ENCODE measurements around the gene ZNF480.

The ZNF480 gene

DNA sequence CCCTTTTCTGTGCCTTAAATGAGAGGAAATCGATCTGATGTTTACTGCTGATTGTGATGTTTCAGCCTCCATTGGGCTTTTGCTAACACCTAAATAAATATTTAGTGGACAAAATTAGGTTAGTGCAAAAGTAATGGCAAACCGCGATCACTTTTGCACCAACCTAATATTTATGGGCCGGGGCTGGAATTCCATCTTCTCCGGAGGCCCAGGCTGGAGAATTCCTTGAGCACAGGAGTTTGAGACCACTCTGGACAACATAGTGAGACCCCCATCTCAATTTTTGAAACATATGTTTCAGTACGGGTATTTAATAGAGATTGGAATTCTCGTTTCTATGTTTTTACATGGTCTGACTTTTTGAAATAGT, 73.4 kb downstream of the ZNF480 start:
- H3K4me3 ChIP-seq (ENCODE audit: low read length): peak overlapping the region; percentile 98
- DNase-seq (ENCODE audit: low read depth): no peak
- TF ChIP-seq, protein P1, sequence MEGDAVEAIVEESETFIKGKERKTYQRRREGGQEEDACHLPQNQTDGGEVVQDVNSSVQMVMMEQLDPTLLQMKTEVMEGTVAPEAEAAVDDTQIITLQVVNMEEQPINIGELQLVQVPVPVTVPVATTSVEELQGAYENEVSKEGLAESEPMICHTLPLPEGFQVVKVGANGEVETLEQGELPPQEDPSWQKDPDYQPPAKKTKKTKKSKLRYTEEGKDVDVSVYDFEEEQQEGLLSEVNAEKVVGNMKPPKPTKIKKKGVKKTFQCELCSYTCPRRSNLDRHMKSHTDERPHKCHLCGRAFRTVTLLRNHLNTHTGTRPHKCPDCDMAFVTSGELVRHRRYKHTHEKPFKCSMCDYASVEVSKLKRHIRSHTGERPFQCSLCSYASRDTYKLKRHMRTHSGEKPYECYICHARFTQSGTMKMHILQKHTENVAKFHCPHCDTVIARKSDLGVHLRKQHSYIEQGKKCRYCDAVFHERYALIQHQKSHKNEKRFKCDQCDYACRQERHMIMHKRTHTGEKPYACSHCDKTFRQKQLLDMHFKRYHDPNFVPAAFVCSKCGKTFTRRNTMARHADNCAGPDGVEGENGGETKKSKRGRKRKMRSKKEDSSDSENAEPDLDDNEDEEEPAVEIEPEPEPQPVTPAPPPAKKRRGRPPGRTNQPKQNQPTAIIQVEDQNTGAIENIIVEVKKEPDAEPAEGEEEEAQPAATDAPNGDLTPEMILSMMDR (IDR thresholded peaks at IDR 0.05; ENCODE audit: insufficient read depth, low read depth, low read length, missing control alignments): no peak

All from epithelial cell of esophagus (primary cell).